H1 (cell line): ENCODE data around the gene PDE8B. TPM values are rescaled to one million over a fixed set of nuclear protein-coding genes. Genes with fewer than 3 reads are reported as not detected.

ENCODE experiments used
- CTCF ChIA-PET: fragments of 300-600 bp; sonication (Branson Sonifier 250); formaldehyde crosslinking; loops from one replicate; lab custom pipeline; 2021; ENCODE audit not compliant: partially characterized antibody; lab: Charles Lee
- POLR2A ChIA-PET: fragments of 300-600 bp; sonication (Branson Sonifier 250); formaldehyde crosslinking; loops from one replicate; lab custom pipeline; 2021; ENCODE audit warnings: inconsistent platforms; ENCODE audit not compliant: partially characterized antibody; lab: Charles Lee
- DNase-seq, 2 experiments: peaks; one replicate each; pipeline versions ENCODE4 v3.0.0 to v3.0.0-alpha.2; 2010 to 2022; ENCODE audit warnings: low spot score in 2 of 2, low read depth in 1 of 2, mixed read lengths in 1 of 2
- FAIRE-seq: peaks from 2 replicates; lab custom pipeline; 2011; peaks lifted over from hg19 to GRCh38; lab: Jason Lieb, UNC
- H2AFZ ChIP-seq: 2 replicates; pipeline ENCODE4 v1.8.1; 2012; ENCODE audit warnings: low read length, inconsistent platforms
- H2AK5ac ChIP-seq: 2 replicates; pipeline ENCODE4 v1.6.1; 2013; ENCODE audit warnings: low read depth, low read length
- H2BK120ac ChIP-seq: replicated peaks from 2 replicates; pipeline ENCODE3; 2013; ENCODE audit warnings: low read depth, low read length, inconsistent platforms
- H2BK12ac ChIP-seq: 2 replicates; pipeline ENCODE4 v1.6.1; 2013; ENCODE audit warnings: low read depth, low read length
- H2BK15ac ChIP-seq: 2 replicates; pipeline ENCODE4 v1.6.1; 2013; ENCODE audit warnings: low read length
- H2BK20ac ChIP-seq: 2 replicates; pipeline ENCODE4 v1.6.1; 2013; ENCODE audit warnings: low read length
- H2BK5ac ChIP-seq: 2 replicates; pipeline ENCODE4 v1.6.1; 2013; ENCODE audit warnings: low read depth, low read length
- H3K14ac ChIP-seq: 2 replicates; pipeline ENCODE4 v1.6.1; 2013; ENCODE audit warnings: inconsistent platforms; ENCODE audit not compliant: insufficient read length
- H3K18ac ChIP-seq: 2 replicates; pipeline ENCODE4 v1.6.1; 2013; ENCODE audit warnings: low read length; ENCODE audit errors: extremely low read depth
- H3K23ac ChIP-seq: 2 replicates; pipeline ENCODE4 v1.6.1; 2013; ENCODE audit warnings: inconsistent platforms; ENCODE audit not compliant: insufficient read length
- H3K23me2 ChIP-seq: 2 replicates; pipeline ENCODE4 v1.6.1; 2013; ENCODE audit warnings: low read depth, low read length
- H3K27ac ChIP-seq: 2 replicates; pipeline ENCODE4 v1.6.1; 2011; ENCODE audit warnings: low read depth, low read length, inconsistent platforms
- H3K27me3 ChIP-seq, 4 experiments: replicated peaks in 1 of 4; 1 replicate in 1 of 4; 2 replicates in 3 of 4; pipeline versions ENCODE4 v1.6.1 to v1.8.1; 2011 to 2013; ENCODE audit warnings: low read length in 3 of 4, mild to moderate bottlenecking in 3 of 4, inconsistent platforms in 2 of 4, mixed read lengths in 2 of 4, moderate library complexity in 1 of 4; ENCODE audit not compliant: control insufficient read depth in 3 of 4, insufficient read depth in 3 of 4; ENCODE audit errors: extremely low read depth in 1 of 4
- H3K36me3 ChIP-seq, 4 experiments: 2 replicates each; pipeline versions ENCODE4 v1.6.1 to v1.8.1; 2011 to 2013; ENCODE audit warnings: mild to moderate bottlenecking in 4 of 4, low read length in 3 of 4, moderate library complexity in 2 of 4, control low read depth in 1 of 4, inconsistent platforms in 1 of 4; ENCODE audit not compliant: insufficient read depth in 4 of 4, control insufficient read depth in 2 of 4
- H3K4ac ChIP-seq: replicated peaks from 2 replicates; pipeline ENCODE3; 2013; ENCODE audit warnings: low read length, low read depth, mixed read lengths, inconsistent platforms; ENCODE audit not compliant: insufficient read length
- H3K4me1 ChIP-seq, 4 experiments: replicated peaks in 1 of 4; 1 replicate in 1 of 4; 2 replicates in 3 of 4; pipeline versions ENCODE4 v1.6.1 to v1.8.1; 2011 to 2013; ENCODE audit warnings: low read length in 3 of 4, inconsistent platforms in 2 of 4, mixed read lengths in 1 of 4; ENCODE audit not compliant: insufficient read depth in 4 of 4, control insufficient read depth in 3 of 4
- H3K4me2 ChIP-seq, 2 experiments: 2 replicates each; pipeline versions ENCODE4 v1.6.1 to v1.8.1; 2011 to 2013; ENCODE audit warnings: low read depth in 2 of 2, low read length in 2 of 2, control low read depth in 1 of 2, inconsistent platforms in 1 of 2, mild to moderate bottlenecking in 1 of 2; ENCODE audit not compliant: insufficient read depth in 1 of 2
- H3K4me3 ChIP-seq, 4 experiments: fragments of 200-600, 300-600 bp in 1 of 4; sonication (generic), shearing (Covaris generic), sonication (Bioruptor Twin) in 1 of 4; 2 replicates each; pipeline versions ENCODE4 v1.5.1 to v1.8.1; 2011 to 2016; ENCODE audit warnings: low read length in 4 of 4, low read depth in 3 of 4, control low read depth in 2 of 4, inconsistent platforms in 2 of 4, mild to moderate bottlenecking in 2 of 4, mixed read lengths in 1 of 4, moderate library complexity in 1 of 4; ENCODE audit not compliant: insufficient read depth in 2 of 4; ENCODE audit errors: extremely low read depth in 1 of 4
- H3K56ac ChIP-seq: replicated peaks from 2 replicates; pipeline ENCODE3; 2013; ENCODE audit warnings: low read depth, mild to moderate bottlenecking, mixed read lengths, low read length, inconsistent platforms; ENCODE audit not compliant: insufficient read length
- H3K79me1 ChIP-seq: 2 replicates; pipeline ENCODE4 v1.6.1; 2013; ENCODE audit warnings: low read depth, low read length, control low read depth
- H3K79me2 ChIP-seq, 2 experiments: 2 replicates each; pipeline versions ENCODE4 v1.6.1 to v1.8.1; 2012 to 2013; ENCODE audit warnings: low read length in 2 of 2, mild to moderate bottlenecking in 2 of 2, inconsistent platforms in 1 of 2; ENCODE audit not compliant: insufficient read depth in 2 of 2, control insufficient read depth in 1 of 2
- H3K9ac ChIP-seq, 4 experiments: replicated peaks in 1 of 4; 1 replicate in 1 of 4; 2 replicates in 3 of 4; pipeline versions ENCODE4 v1.6.1 to v1.8.1; 2011 to 2013; ENCODE audit warnings: low read depth in 3 of 4, low read length in 3 of 4, control low read depth in 2 of 4, mild to moderate bottlenecking in 2 of 4, moderate library complexity in 2 of 4, inconsistent platforms in 1 of 4; ENCODE audit errors: extremely low read depth in 1 of 4
- H3K9me3 ChIP-seq, 2 experiments: 2 replicates each; pipeline versions ENCODE4 v1.6.1 to v1.8.1; 2012 to 2013; ENCODE audit warnings: mild to moderate bottlenecking in 2 of 2, moderate library complexity in 2 of 2, control low read depth in 1 of 2, inconsistent platforms in 1 of 2, low read depth in 1 of 2, low read length in 1 of 2, mixed read lengths in 1 of 2; ENCODE audit not compliant: insufficient read depth in 2 of 2
- H4K20me1 ChIP-seq, 2 experiments: replicated peaks in 1 of 2; 2 replicates each; pipeline versions ENCODE3 to v1.8.1; 2011 to 2013; ENCODE audit warnings: inconsistent platforms in 2 of 2, low read length in 2 of 2, mild to moderate bottlenecking in 1 of 2; ENCODE audit not compliant: insufficient read depth in 2 of 2, control insufficient read depth in 1 of 2
- H4K5ac ChIP-seq: 2 replicates; pipeline ENCODE4 v1.6.1; 2013; ENCODE audit warnings: low read length, low read depth, mixed read lengths, inconsistent platforms; ENCODE audit not compliant: insufficient read length
- H4K8ac ChIP-seq: 2 replicates; pipeline ENCODE4 v1.8.0; 2013; ENCODE audit warnings: mild to moderate bottlenecking, moderate library complexity, low read length, inconsistent platforms; ENCODE audit not compliant: insufficient read depth; ENCODE audit errors: extremely low read depth
- H4K91ac ChIP-seq: replicated peaks from 2 replicates; pipeline ENCODE3; 2013; ENCODE audit warnings: low read length, mixed read lengths, inconsistent platforms; ENCODE audit not compliant: insufficient read length
- CBX5 ChIP-seq: fragments of 300-800, 300-1000 bp; sonication (generic); IDR thresholded peaks from 2 replicates; pipeline ENCODE4 v1.7.1; 2016; ENCODE audit warnings: antibody characterized with exemption, low read length, low read depth
- CEBPB ChIP-seq: IDR thresholded peaks from 2 replicates; pipeline ENCODE4 v1.6.1; 2012; ENCODE audit warnings: low read depth, low read length
- CREB1 ChIP-seq: IDR thresholded peaks from 2 replicates; pipeline ENCODE4 v1.6.1; 2012; ENCODE audit warnings: inconsistent platforms
- KDM1A ChIP-seq: fragments of 200-600, 300-600 bp; sonication (generic); IDR thresholded peaks from 2 replicates; pipeline ENCODE4 v1.7.1; 2016; ENCODE audit warnings: mild to moderate bottlenecking, low read length, borderline replicate concordance
- KDM4A ChIP-seq: IDR thresholded peaks from one replicate; pipeline ENCODE4 v1.7.1; 2012; ENCODE audit warnings: low read depth, mild to moderate bottlenecking, moderate library complexity, low read length, inconsistent platforms; ENCODE audit not compliant: severe bottlenecking
- PHF8 ChIP-seq: fragments of 200-600 bp; sonication (generic); conservative IDR thresholded peaks from 2 replicates; pipeline ENCODE4 v1.7.1; 2012; ENCODE audit warnings: low read depth, mild to moderate bottlenecking, inconsistent platforms, low read length, moderate library complexity
- RAD21 ChIP-seq, 2 experiments: IDR thresholded peaks in 1 of 2; conservative IDR thresholded peaks in 1 of 2; 2 replicates each; pipeline ENCODE4 v1.6.1; 2011; ENCODE audit warnings: low read depth in 2 of 2, low read length in 2 of 2, improper control_type of control experiment in 1 of 2, inconsistent platforms in 1 of 2, mild to moderate bottlenecking in 1 of 2, moderate library complexity in 1 of 2
- WGBS, 2 experiments: shearing (Covaris generic) in 1 of 2; methylation state at CpG; one replicate each; pipeline versions ENCODE4 v1.1.6 to v1.1.7; 2013 to 2015; ENCODE audit warnings: low lambda C conversion rate in 2 of 2, mixed read lengths in 2 of 2, inconsistent platforms in 1 of 2, low coverage in 1 of 2, missing lambda C conversion rate in 1 of 2; ENCODE audit not compliant: insufficient replicate concordance in 2 of 2, insufficient coverage in 1 of 2, insufficient read length in 1 of 2; ENCODE audit errors: extremely low coverage in 1 of 2, missing lambda C conversion rate in 1 of 2; 5-methylcytosine and 5-hydroxymethylcytosine counted together
- polyA plus RNA-seq, 7 experiments: library from polyadenylated mRNA; depleted of rRNA in 3 of 7; stranded (reverse) in 5 of 7; unstranded in 2 of 7; fragments of >200 nt in 5 of 7; fragments of 200-250 nt in 2 of 7; gene quantifications; 1 replicate in 5 of 7; 2 replicates in 1 of 7; 4 replicates in 1 of 7; pipeline versions ENCODE4 v1.2.1 to v1.2.3, GENCODE V29; 2011 to 2013; ENCODE audit warnings: missing spikeins in 2 of 7, mixed read lengths in 2 of 7
- total RNA-seq: library from RNA; stranded (reverse); fragmentation: NEBNext Ultra II Directional; extraction: Animal tissue kit (Norgen Biotek cat#: 25700); gene quantifications from 2 replicates; pipeline ENCODE4 v1.2.1, GENCODE V29; 2021
- TF ChIP-seq, protein P1 (sequence below): IDR thresholded peaks from 2 replicates; pipeline ENCODE4 v1.6.1; 2012; ENCODE audit warnings: inconsistent platforms
- TF ChIP-seq, protein P2 (sequence below): IDR thresholded peaks from 2 replicates; pipeline ENCODE4 v1.6.1; 2011; ENCODE audit warnings: low read depth, mild to moderate bottlenecking, low read length; ENCODE audit not compliant: insufficient read depth

The PDE8B gene
- total and polyA plus RNA-seq, 2 of the 8 experiments (the other 6 are each of a cell fraction or from before 2014, with no cell fraction given), result 0.32 to 1.1 TPM

DNA sequence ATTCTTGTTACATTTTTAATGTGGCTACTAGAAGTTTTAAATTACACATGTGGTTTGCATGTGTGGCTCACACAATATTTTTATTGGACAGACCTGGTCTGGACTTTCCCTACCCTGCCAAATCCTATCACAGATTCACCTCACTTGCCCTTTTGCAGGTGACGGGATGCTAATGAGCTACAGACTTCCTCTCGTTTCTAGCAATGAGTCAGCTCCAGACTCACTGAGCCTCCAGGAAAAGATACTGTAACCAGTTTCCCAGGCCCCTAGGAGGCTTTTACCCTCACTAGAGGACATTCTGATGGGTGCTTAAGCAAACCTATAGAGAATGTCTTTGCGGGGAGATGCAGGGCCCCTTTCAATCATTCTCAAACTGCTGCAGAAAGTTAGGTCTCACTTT lies 146.3 kb downstream of the PDE8B start:
- no peaks in the 10 kb centered on the region for H3K23me2 ChIP-seq
- H3K4me1 ChIP-seq, result no peaks in the 10 kb centered on the region
- H4K91ac ChIP-seq, result no peak overlapping the region
- DNase-seq (no peak), FAIRE-seq (no peak)
- WGBS, 2 experiments, result 86% methylated on average over 3 of the region's 3 CpGs; no CpG with 5 or more reads in 1 of the 2 experiments
- H2BK20ac ChIP-seq, result no peak overlapping the region
- no peak overlapping the region for H3K4me2 ChIP-seq
- no peak overlapping the region for H2BK120ac ChIP-seq
- no peak overlapping the region for H4K5ac ChIP-seq
- no peaks in the 10 kb centered on the region for H3K79me1 ChIP-seq
- no peak overlapping the region for H3K4me3 ChIP-seq
- H2BK15ac ChIP-seq, result no peak overlapping the region
- CTCF ChIA-PET, result interaction anchor here (1.0 to 1.9 kb wide), 2 partner anchors 9 to 20 kb away, joined by 4 to 5 read pairs; no protein-coding TSS in a partner anchor
- H4K20me1 ChIP-seq, result no peaks in the 10 kb centered on the region
- no peak overlapping the region for H3K4ac ChIP-seq
- H3K9me3 ChIP-seq, result no peaks in the 10 kb centered on the region
- no peaks in the 10 kb centered on the region for H3K27me3 ChIP-seq
- H3K23ac ChIP-seq, result no peak overlapping the region
- no peaks in the 10 kb centered on the region for H3K36me3 ChIP-seq
- H2AFZ ChIP-seq, result no peak overlapping the region
- no peak overlapping the region for H2BK5ac ChIP-seq
- no peak overlapping the region for H4K8ac ChIP-seq
- no peak overlapping the region for H2AK5ac ChIP-seq
- no peaks in the 10 kb centered on the region for H3K79me2 ChIP-seq
- H3K56ac ChIP-seq, result no peak overlapping the region
- no peak overlapping the region for H3K18ac ChIP-seq
- TF ChIP-seq RAD21 (IDR thresholded peaks at IDR 0.05 in 1 of 2, conservative IDR thresholded peaks at IDR 0.05 in 1 of 2; ENCODE audit: low read depth in 2 of 2, low read length in 2 of 2) (no peak), CBX5 (no peak), KDM4A (no peak), CEBPB (no peak), PHF8 (no peak), KDM1A (no peak), CREB1 (no peak)
- TF ChIP-seq, protein P1, sequence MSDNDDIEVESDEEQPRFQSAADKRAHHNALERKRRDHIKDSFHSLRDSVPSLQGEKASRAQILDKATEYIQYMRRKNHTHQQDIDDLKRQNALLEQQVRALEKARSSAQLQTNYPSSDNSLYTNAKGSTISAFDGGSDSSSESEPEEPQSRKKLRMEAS, result no peak
- TF ChIP-seq, protein P2, sequence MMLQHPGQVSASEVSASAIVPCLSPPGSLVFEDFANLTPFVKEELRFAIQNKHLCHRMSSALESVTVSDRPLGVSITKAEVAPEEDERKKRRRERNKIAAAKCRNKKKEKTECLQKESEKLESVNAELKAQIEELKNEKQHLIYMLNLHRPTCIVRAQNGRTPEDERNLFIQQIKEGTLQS, result no peak
- H2BK12ac ChIP-seq, result no peak overlapping the region
- POLR2A ChIA-PET, result no interaction called here
- H3K14ac ChIP-seq, result no peak overlapping the region
- no peak overlapping the region for H3K9ac ChIP-seq
- H3K27ac ChIP-seq, result no peak overlapping the region
